Measurements from ENCODE around the gene ATP6V0B. TPM values are rescaled to one million over a fixed set of nuclear protein-coding genes. Genes with fewer than 3 reads are reported as not detected.

Gene ATP6V0B
- total and polyA plus RNA-seq, 9 of the 15 experiments (the other 6 are each of a cell fraction or from before 2014, with no cell fraction given): 137 to 328 (median 220) TPM

GRCh38 chr1:44012941-44013609, 38.3 kb downstream of the ATP6V0B start:
- no peaks in the 10 kb centered on the region; the same call in 1 of the 2 replicates for H4K20me1 ChIP-seq (replicated peaks; ENCODE audit: control insufficient read depth, insufficient read depth, low read length)
- WGBS (ENCODE audit: insufficient coverage, low coverage, missing lambda C conversion rate): 73% methylated on average over 13 of the region's 13 CpGs
- no peaks in the 10 kb centered on the region for H3K9me3 ChIP-seq (replicated peaks; ENCODE audit: control insufficient read depth, insufficient read depth, low read depth, low read length)
- H3K27me3 ChIP-seq (ENCODE audit: control insufficient read depth in 2 of 2, insufficient read depth in 2 of 2, low read length in 2 of 2): no peaks in the 10 kb centered on the region
- CTCF ChIA-PET (ENCODE audit: low intra/inter-chr PET ratio): interaction anchor here (1.1 kb wide), 1 partner anchor 23 kb away, joined by 3 read pairs; no protein-coding TSS in a partner anchor
- peaks cover 6 to 48% of the 10 kb centered on the region in 2 experiments; a peak in 4 of 5 replicates for H3K4me1 ChIP-seq (replicated peaks in 1 of 2; ENCODE audit: control insufficient read depth in 2 of 2, insufficient read depth in 2 of 2, low read length in 2 of 2)
- FAIRE-seq (no peak), ATAC-seq (no peak), DNase-seq (ENCODE audit: extremely low read depth in 1 of 4, low spot score in 3 of 4) (no peak)
- BruUV-seq (replicated peaks): no TSS peak
- in situ Hi-C loops (cut with MboI): no loop called here
- no peak overlapping the region for H3K4me2 ChIP-seq (ENCODE audit: insufficient read depth, low read length)
- no peak overlapping the region for H3K4me3 ChIP-seq
- H3K79me2 ChIP-seq (ENCODE audit: control insufficient read depth, insufficient read depth, low read length): no peaks in the 10 kb centered on the region
- no peak overlapping the region for H3K27ac ChIP-seq (ENCODE audit: extremely low read depth, low read depth, low read length)
- H3K36me3 ChIP-seq (ENCODE audit: control insufficient read depth, insufficient read depth, low read length): no peaks in the 10 kb centered on the region
- POLR2A ChIA-PET: interaction anchor here (0.5 to 3.9 kb wide), 3 partner anchors 12 to 546 kb away, joined by 3 to 29 read pairs (median 7); partner anchors contain the start of gene SLC6A9
- H3K9ac ChIP-seq (ENCODE audit: insufficient read depth in 1 of 2, low read depth in 2 of 2, low read length in 2 of 2): peak overlapping the region in 1 of 2 experiments; percentile 45; a peak in 1 of 4 replicates
- no peak overlapping the region for H2AFZ ChIP-seq (ENCODE audit: low read depth, low read length)
- TF ChIP-seq IRF1 (CRISPR knock-in tag; IDR thresholded peaks at IDR 0.05; ENCODE audit: borderline replicate concordance) (no peak), TFAP4 (CRISPR knock-in tag; IDR thresholded peaks at IDR 0.05; ENCODE audit: borderline replicate concordance) (0 out of 2 replicates have a peak, but pooled peaks have one; percentile 22), RBFOX2 (IDR thresholded peaks at IDR 0.05; ENCODE audit: low read depth, low read length) (0 out of 2 replicates have a peak, but pooled peaks have one; percentile 32), KHSRP (IDR thresholded peaks at IDR 0.05) (no peak), GTF2E2 (tag; IDR thresholded peaks at IDR 0.05) (no peak), TSC22D4 (tag; IDR thresholded peaks at IDR 0.05) (no peak), POLR2G (IDR thresholded peaks at IDR 0.05; ENCODE audit: low read depth, low read length) (peak; percentile 29; the same call in 1 of the 2 replicates), SNIP1 (IDR thresholded peaks at IDR 0.05; ENCODE audit: low read depth) (no peak)
- intact Hi-C loops (cut with micrococcal nuclease): no loop called here
- no peaks in the 10 kb centered on the region for H3K9me1 ChIP-seq (ENCODE audit: control insufficient read depth, insufficient read depth, low read length)

Data from K562 (cell line).